ENCODE measurements around the gene CTNNBIP1.

The CTNNBIP1 gene

GRCh38 chr1:9852410-9853248, 57.4 kb downstream of the CTNNBIP1 start (continued):
- TF ChIP-seq BCL6B (tag by site-specific recombination; IDR thresholded peaks at IDR 0.05): no peak
- TF ChIP-seq OVOL3 (tag by site-specific recombination; IDR thresholded peaks at IDR 0.05): no peak
- no peak for TF ChIP-seq ZNF211 (tag by site-specific recombination; IDR thresholded peaks at IDR 0.05; ENCODE audit: low read depth)
- no peak for TF ChIP-seq BCL11B (tag by site-specific recombination; IDR thresholded peaks at IDR 0.05; ENCODE audit: low read depth)
- TF ChIP-seq ZNF561 (tag by site-specific recombination; IDR thresholded peaks at IDR 0.05; ENCODE audit: borderline replicate concordance): no peak
- peak; percentile 68 for TF ChIP-seq ZNF423 (tag by site-specific recombination; IDR thresholded peaks at IDR 0.05)
- TF ChIP-seq ZFHX2 (tag by site-specific recombination; conservative IDR thresholded peaks at IDR 0.05): peak; percentile 45
- TF ChIP-seq SP3 (tag by site-specific recombination; IDR thresholded peaks at IDR 0.05): no peak
- TF ChIP-seq, protein P1, sequence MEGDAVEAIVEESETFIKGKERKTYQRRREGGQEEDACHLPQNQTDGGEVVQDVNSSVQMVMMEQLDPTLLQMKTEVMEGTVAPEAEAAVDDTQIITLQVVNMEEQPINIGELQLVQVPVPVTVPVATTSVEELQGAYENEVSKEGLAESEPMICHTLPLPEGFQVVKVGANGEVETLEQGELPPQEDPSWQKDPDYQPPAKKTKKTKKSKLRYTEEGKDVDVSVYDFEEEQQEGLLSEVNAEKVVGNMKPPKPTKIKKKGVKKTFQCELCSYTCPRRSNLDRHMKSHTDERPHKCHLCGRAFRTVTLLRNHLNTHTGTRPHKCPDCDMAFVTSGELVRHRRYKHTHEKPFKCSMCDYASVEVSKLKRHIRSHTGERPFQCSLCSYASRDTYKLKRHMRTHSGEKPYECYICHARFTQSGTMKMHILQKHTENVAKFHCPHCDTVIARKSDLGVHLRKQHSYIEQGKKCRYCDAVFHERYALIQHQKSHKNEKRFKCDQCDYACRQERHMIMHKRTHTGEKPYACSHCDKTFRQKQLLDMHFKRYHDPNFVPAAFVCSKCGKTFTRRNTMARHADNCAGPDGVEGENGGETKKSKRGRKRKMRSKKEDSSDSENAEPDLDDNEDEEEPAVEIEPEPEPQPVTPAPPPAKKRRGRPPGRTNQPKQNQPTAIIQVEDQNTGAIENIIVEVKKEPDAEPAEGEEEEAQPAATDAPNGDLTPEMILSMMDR (tag by site-specific recombination; IDR thresholded peaks at IDR 0.05): no peak
- TF ChIP-seq, protein P2, sequence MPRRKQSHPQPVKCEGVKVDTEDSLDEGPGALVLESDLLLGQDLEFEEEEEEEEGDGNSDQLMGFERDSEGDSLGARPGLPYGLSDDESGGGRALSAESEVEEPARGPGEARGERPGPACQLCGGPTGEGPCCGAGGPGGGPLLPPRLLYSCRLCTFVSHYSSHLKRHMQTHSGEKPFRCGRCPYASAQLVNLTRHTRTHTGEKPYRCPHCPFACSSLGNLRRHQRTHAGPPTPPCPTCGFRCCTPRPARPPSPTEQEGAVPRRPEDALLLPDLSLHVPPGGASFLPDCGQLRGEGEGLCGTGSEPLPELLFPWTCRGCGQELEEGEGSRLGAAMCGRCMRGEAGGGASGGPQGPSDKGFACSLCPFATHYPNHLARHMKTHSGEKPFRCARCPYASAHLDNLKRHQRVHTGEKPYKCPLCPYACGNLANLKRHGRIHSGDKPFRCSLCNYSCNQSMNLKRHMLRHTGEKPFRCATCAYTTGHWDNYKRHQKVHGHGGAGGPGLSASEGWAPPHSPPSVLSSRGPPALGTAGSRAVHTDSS (tag by site-specific recombination; IDR thresholded peaks at IDR 0.05): no peak
- peak; percentile 91 for TF ChIP-seq PRDM10 (tag by site-specific recombination; IDR thresholded peaks at IDR 0.05)
- TF ChIP-seq, protein P3, sequence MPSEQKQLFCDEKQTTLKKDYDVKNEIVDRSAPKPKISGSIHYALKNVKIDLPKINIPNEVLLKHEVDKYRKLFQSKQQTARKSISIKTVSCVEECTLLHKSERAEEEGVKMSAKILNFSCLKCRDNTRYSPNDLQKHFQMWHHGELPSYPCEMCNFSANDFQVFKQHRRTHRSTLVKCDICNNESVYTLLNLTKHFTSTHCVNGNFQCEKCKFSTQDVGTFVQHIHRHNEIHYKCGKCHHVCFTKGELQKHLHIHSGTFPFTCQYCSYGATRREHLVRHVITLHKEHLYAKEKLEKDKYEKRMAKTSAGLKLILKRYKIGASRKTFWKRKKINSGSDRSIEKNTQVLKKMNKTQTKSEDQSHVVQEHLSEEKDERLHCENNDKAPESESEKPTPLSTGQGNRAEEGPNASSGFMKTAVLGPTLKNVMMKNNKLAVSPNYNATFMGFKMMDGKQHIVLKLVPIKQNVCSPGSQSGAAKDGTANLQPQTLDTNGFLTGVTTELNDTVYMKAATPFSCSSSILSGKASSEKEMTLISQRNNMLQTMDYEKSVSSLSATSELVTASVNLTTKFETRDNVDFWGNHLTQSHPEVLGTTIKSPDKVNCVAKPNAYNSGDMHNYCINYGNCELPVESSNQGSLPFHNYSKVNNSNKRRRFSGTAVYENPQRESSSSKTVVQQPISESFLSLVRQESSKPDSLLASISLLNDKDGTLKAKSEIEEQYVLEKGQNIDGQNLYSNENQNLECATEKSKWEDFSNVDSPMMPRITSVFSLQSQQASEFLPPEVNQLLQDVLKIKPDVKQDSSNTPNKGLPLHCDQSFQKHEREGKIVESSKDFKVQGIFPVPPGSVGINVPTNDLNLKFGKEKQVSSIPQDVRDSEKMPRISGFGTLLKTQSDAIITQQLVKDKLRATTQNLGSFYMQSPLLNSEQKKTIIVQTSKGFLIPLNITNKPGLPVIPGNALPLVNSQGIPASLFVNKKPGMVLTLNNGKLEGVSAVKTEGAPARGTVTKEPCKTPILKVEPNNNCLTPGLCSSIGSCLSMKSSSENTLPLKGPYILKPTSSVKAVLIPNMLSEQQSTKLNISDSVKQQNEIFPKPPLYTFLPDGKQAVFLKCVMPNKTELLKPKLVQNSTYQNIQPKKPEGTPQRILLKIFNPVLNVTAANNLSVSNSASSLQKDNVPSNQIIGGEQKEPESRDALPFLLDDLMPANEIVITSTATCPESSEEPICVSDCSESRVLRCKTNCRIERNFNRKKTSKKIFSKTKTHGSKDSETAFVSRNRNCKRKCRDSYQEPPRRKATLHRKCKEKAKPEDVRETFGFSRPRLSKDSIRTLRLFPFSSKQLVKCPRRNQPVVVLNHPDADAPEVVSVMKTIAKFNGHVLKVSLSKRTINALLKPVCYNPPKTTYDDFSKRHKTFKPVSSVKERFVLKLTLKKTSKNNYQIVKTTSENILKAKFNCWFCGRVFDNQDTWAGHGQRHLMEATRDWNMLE (tag by site-specific recombination; conservative IDR thresholded peaks at IDR 0.05; ENCODE audit: low read depth): no peak
- TF ChIP-seq GLI2 (tag by site-specific recombination; IDR thresholded peaks at IDR 0.05; ENCODE audit: borderline replicate concordance, low read depth): no peak
- TF ChIP-seq ZNF776 (tag by site-specific recombination; IDR thresholded peaks at IDR 0.05; ENCODE audit: borderline replicate concordance): peak; percentile 60; the same call in 1 of the 2 replicates
- TF ChIP-seq TRIM28 (IDR thresholded peaks at IDR 0.05; ENCODE audit: borderline replicate concordance, low read length): peak; percentile 51; the same call in 1 of the 2 replicates
- TF ChIP-seq, protein P4, sequence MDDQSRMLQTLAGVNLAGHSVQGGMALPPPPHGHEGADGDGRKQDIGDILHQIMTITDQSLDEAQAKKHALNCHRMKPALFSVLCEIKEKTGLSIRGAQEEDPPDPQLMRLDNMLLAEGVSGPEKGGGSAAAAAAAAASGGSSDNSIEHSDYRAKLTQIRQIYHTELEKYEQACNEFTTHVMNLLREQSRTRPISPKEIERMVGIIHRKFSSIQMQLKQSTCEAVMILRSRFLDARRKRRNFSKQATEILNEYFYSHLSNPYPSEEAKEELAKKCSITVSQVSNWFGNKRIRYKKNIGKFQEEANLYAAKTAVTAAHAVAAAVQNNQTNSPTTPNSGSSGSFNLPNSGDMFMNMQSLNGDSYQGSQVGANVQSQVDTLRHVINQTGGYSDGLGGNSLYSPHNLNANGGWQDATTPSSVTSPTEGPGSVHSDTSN (CRISPR knock-in tag; IDR thresholded peaks at IDR 0.05): no peak
- no peak for TF ChIP-seq ZNF19 (tag by site-specific recombination; IDR thresholded peaks at IDR 0.05; ENCODE audit: low read depth)
- TF ChIP-seq ZNF558 (tag by site-specific recombination; IDR thresholded peaks at IDR 0.05): 0 out of 2 replicates have a peak, but pooled peaks have one; percentile 19
- TF ChIP-seq ZNF585B (tag by site-specific recombination; IDR thresholded peaks at IDR 0.05): no peak

Data from HEK293 (cell line).